ENCODE results near the gene KCNAB1. TPM values are rescaled to one million over a fixed set of nuclear protein-coding genes. Genes with fewer than 3 reads are reported as not detected.

Gene KCNAB1
- total RNA-seq, 1 experiment from 2014 or later, result 1.4 TPM

- no peaks in the 10 kb centered on the region for H3K9me3 ChIP-seq (ENCODE audit: insufficient read depth, low read depth)
- H3K27ac ChIP-seq, result no peak overlapping the region
- CTCF ChIA-PET, result interaction anchor here (0.5 kb wide), 1 partner anchor 421 kb away, joined by 3 read pairs; no protein-coding TSS in a partner anchor
- H3K4me2 ChIP-seq, result peak overlapping the region; percentile 46; the same call in 1 of the 2 replicates
- no peak for DNase-seq
- no peak overlapping the region for H2AFZ ChIP-seq
- POLR2A ChIA-PET (ENCODE audit: unreplicated experiment), result interaction anchor here (0.5 to 0.7 kb wide), 3 partner anchors 460 to 1016 kb away, joined by 4 read pairs; no protein-coding TSS in a partner anchor
- no peaks in the 10 kb centered on the region for H3K27me3 ChIP-seq (ENCODE audit: insufficient read depth, low read depth)
- H3K36me3 ChIP-seq (ENCODE audit: low read depth), result no peaks in the 10 kb centered on the region
- TF ChIP-seq CTCF (conservative IDR thresholded peaks at IDR 0.05) (no peak), EZH2 (IDR thresholded peaks at IDR 0.05; ENCODE audit: low read depth) (no peak)
- H3K4me3 ChIP-seq, result no peak overlapping the region
- intact Hi-C loops (cut with micrococcal nuclease; ENCODE audit: unreplicated experiment), result no loop called here
- H3K79me2 ChIP-seq (ENCODE audit: low read depth), result no peaks in the 10 kb centered on the region
- H4K20me1 ChIP-seq (ENCODE audit: insufficient read depth), result no peaks in the 10 kb centered on the region
- BruUV-seq (replicated peaks), result no TSS peak
- H3K9me2 ChIP-seq (ENCODE audit: insufficient read depth), result no peaks in the 10 kb centered on the region
- peaks cover 13% of the 10 kb centered on the region for H3F3A ChIP-seq (ENCODE audit: insufficient read depth, low read depth)
- peaks cover 21% of the 10 kb centered on the region for H3K4me1 ChIP-seq (replicated peaks; ENCODE audit: insufficient read depth)
Observed at GRCh38 chr3:156483002-156483401, 362.6 kb downstream of the KCNAB1 start.

- H3K27ac ChIP-seq, result 0 out of 2 replicates have a peak overlapping the region, but pooled peaks have one; percentile 17
- H3K79me2 ChIP-seq (ENCODE audit: low read depth), result no peaks in the 10 kb centered on the region
- DNase-seq, result peak in 1 of 2 experiments; percentile 70
- ChIA-PET CTCF (no interaction called here), POLR2A (ENCODE audit: unreplicated experiment) (interaction anchor here (0.7 kb wide), 2 partner anchors 605 to 1016 kb away, joined by 4 read pairs; no protein-coding TSS in a partner anchor)
- H4K20me1 ChIP-seq (ENCODE audit: insufficient read depth), result no peaks in the 10 kb centered on the region
- H3K9me2 ChIP-seq (ENCODE audit: insufficient read depth), result no peaks in the 10 kb centered on the region
- intact Hi-C loops (cut with micrococcal nuclease; ENCODE audit: unreplicated experiment), result no loop called here
- H3F3A ChIP-seq (ENCODE audit: insufficient read depth, low read depth), result peaks cover 13% of the 10 kb centered on the region
- no peaks in the 10 kb centered on the region for H3K27me3 ChIP-seq (ENCODE audit: insufficient read depth, low read depth)
- no peaks in the 10 kb centered on the region for H3K9me3 ChIP-seq (ENCODE audit: insufficient read depth, low read depth)
- BruUV-seq (replicated peaks), result no TSS peak
- H3K4me3 ChIP-seq, result no peak overlapping the region
- H3K4me2 ChIP-seq, result peak overlapping the region; percentile 46
- H2AFZ ChIP-seq, result no peak overlapping the region
- no peaks in the 10 kb centered on the region for H3K36me3 ChIP-seq (ENCODE audit: low read depth)
- peaks cover 21% of the 10 kb centered on the region for H3K4me1 ChIP-seq (replicated peaks; ENCODE audit: insufficient read depth)
- TF ChIP-seq CTCF (conservative IDR thresholded peaks at IDR 0.05) (no peak), EZH2 (IDR thresholded peaks at IDR 0.05; ENCODE audit: low read depth) (no peak)
Observed at GRCh38 chr3:156483426-156483825, 363.0 kb downstream of the KCNAB1 start.

- Histone ChIP-seq H3K79me2 (ENCODE audit: low read depth) (no peaks in the 10 kb centered on the region), H3K36me3 (ENCODE audit: low read depth) (no peaks in the 10 kb centered on the region), H3K4me2 (peak overlapping the region; percentile 46), H3K4me1 (replicated peaks; ENCODE audit: insufficient read depth) (peaks cover 21% of the 10 kb centered on the region), H3K4me3 (no peak overlapping the region), H2AFZ (no peak overlapping the region; the same call in 1 of the 2 replicates), H3K9me2 (ENCODE audit: insufficient read depth) (no peaks in the 10 kb centered on the region), H3K9me3 (ENCODE audit: insufficient read depth, low read depth) (no peaks in the 10 kb centered on the region), H4K20me1 (ENCODE audit: insufficient read depth) (no peaks in the 10 kb centered on the region), H3K27me3 (ENCODE audit: insufficient read depth, low read depth) (no peaks in the 10 kb centered on the region), H3K27ac (0 out of 2 replicates have a peak overlapping the region, but pooled peaks have one; percentile 15), H3F3A (ENCODE audit: insufficient read depth, low read depth) (peaks cover 13% of the 10 kb centered on the region)
- peak; percentile 16 to 60 for DNase-seq
- CTCF ChIA-PET, result no interaction called here
- no TSS peak for BruUV-seq (replicated peaks)
- TF ChIP-seq EZH2 (IDR thresholded peaks at IDR 0.05; ENCODE audit: low read depth) (no peak), CTCF (conservative IDR thresholded peaks at IDR 0.05) (no peak)
- POLR2A ChIA-PET (ENCODE audit: unreplicated experiment), result interaction anchor here (0.5 kb wide), 1 partner anchor 614 kb away, joined by 7 read pairs; the partner anchor contains the start of gene GMPS
- intact Hi-C loops (cut with micrococcal nuclease; ENCODE audit: unreplicated experiment), result loop anchor here (2.0 kb wide), 1 partner anchor 27 kb away; no protein-coding TSS in a partner anchor
Observed at GRCh38 chr3:156483961-156484787, 363.8 kb downstream of the KCNAB1 start.

Data from PC-9 (cell line).